ENCODE results near the gene XRCC3.

Gene XRCC3

DNA sequence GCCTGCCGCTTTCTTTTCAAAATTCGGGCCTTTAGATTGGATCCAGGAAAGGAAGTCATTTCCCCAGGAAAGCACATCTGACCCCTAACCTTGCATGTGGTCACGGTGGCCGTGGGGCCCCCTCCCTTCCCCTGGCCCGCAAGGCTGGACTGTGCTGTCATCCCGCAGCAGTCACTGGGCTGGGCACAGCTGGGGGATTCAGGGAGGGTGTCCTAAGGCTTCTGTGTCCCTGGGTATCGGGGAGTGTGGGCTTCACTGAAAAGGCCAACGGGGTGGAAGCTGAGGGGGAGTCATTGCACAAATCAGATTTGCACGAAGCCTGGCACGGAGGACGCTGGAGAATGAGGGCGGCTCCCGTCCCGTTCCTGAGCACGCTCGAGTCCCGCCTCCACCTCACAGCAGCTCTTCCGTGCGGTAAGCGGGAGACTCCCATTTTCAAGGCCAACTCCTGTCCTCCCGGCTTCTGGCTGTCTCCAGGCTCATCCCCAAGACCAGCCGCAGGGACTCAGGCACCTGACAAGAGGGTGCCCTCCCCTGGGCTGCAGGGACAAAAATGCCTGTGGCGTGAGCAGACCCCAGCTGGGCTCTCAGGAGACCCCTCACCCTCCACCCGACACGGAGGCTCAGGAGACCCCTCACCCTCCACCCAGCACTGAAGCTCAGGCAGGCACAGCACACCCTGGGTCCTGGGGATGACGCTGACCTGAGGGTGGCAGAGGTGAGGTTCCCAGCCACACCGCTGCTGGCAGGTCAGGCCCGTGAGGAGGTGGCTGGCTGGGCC, 9.6 kb downstream of the XRCC3 start:
- no peak for DNase-seq

DNA sequence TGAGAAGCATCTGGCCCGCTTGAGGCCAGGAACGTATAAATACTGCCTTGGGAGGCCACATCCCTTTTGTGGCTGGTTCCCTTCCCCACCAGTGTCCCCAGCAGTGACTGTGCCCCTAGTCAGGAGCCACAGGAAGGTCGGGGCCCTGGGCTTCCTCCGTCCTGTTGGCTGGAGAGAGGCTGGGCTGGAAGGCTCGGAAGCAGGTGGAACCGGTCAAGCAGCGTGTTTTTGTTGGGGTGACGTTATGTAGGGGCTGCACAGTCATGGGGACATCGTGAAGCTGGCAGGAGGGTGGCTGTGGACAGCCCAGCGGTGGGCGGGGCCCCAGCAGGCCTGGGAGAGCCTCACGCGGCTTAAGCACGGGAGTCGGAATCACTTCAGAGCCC, 10.1 kb downstream of the XRCC3 start:
- no peak for DNase-seq

DNA sequence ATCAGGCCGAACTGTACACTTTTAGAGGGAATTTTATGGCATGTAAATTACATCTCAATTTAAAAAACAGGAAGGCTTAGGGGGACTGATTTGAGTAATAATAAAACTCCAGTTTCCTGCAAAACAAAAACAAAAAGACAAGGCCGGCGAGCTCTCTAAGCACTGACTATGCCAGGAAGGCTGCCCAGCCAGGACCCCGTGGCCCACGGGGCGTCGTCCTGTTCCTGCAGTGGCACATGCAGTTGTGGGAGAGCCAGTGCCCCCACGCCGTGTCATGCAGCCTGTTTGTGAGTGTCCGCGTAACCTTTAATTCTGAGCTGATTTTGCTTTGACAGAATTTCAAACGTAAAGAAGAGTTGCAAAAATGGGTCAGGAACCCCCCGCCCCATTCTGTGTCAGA, 10.5 kb downstream of the XRCC3 start:
- no peak for DNase-seq

DNA sequence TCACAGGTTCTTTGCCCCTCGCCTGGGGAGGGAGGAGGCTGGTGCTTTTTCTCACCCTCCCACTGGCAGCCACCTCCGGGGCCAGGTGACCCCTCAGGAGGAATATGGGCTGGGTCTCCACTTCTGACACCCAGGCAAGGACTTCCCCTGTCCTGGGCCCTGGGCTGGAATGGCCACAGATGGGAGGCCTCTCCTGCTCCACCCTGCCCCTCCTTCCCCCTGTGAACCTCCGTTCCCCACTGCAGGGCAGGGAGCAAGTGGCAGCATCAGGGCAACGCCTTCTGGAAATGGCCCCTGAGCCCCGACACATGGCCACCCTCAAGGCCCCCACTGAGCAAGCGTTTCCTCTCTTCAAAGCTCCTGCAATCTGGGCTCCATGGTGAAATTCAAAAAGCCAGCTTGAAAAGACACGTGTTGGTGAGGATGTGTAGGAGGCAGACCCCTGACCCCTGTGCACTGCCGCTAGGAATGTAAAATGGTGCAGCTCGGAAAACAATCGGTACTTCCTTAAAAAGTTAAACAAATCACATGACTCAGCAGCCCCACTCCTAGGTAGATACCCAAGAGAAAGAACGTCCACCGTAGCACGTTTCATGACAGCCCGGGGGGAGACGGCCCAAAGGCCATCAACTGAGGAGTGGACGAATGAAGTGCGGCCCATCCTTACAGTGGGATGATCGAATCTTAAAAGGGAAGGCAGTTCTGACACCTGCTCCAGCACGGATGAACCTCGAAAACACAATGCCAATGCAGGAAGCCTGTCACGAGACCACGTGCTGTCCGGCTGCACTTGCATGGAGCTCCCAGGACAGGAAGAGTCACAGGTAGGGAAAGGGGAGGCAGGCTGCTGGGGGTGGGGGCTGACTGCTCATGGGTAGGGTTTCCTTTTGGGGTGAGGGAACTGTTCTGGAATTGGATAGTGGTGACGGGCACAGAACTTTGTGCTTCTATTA, 11.5 kb downstream of the XRCC3 start:
- no peak for DNase-seq

DNA sequence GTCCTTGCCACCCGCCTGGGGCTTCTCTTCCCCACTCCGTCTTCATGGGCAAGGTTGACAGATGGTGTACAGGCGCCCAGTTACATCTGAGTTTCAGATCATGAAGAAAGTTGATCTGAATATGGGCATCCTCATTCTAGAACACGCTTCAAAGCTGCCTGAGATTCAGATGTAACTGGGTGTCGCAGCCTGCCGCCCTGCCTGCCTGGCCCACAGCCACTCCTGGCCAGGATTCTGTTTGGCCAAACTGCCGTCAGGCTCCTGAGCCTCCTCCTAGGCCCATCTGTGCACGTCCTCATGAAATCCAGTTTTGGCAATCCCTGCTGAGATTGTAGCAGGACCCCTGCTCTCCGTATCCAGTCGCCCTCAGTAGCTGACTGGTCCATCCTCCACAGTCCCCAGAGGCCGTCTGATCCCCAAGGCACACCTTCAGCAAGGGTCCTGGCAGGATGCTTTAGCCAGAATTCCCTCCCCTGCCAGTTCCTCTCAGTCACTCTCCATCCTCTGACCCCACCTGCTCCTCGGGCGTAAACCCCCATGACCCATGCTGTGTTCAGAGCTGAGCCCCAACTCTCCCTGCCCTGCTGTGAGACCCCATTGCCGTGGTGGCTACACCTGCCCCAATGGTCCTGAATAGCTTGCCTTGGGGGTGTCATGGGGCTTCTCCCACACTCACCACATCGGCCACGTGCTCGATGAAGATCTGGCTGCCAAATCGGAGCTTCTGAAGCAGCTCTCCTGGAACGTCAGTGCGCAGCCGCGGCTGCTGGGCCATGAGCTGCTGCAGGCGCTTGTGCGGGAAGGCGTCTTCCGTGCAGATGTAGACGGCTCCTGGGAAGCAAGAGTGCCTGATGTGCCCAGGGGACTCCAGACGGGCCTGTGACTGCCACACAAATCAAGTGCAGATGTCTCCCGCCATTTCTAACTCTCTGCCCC, 12.5 kb downstream of the XRCC3 start:
- no peak for DNase-seq

DNA sequence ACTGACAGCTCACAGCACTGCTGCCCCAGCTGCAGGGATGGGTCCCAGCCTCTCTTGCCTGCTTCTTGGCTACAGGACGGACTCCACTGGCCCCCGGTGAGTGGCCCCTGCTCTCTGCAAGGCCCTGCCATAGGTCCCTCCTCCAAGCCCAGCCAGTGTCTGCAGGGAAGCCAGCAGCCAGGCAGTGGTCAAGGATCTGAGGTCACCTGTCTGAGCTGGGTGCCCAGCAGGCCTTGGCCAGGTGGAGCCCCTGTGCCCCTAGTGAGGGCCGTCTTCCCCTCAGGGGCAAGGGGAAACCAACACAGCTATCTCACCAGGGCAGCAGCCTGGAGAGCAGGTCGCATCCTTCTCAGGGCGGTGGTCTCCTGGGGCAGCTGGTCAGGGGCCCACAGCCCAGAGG, 13.2 kb downstream of the XRCC3 start:
- DNase-seq: no peak

DNA sequence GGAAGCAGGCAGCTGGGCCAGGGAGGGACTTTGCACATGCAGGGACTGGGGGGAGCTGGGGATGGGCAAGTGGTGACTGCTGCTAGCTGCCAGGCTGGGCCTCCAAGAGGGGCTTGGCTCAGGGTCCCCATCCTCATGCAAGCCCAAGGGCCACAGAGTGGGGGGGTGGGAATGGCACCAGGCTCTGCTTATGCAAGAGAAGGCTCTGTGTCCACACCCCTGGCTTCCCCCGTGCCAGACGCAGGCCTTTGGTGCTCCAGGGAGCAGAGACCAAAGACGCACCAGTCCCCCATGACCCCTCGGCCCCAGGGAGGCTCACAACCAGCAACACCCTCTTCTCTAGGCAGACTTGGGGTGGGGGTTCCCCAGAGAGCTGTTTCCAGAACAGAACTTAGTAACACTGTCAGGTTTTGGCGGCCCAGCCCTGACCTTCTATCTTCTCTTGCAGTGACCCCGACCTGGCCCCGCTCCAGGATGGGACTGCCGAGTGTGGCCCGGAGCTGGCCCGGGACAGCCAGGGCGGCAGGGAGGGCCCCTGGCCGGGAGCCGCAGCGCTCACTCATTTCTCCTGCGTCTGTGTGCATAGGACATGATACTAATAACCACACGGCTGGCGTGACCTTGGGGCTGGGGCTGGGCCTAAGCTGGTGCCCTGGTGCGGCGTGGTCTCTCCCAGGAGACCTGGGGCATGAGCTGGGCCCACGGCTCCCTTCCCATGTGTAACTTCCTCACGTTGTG, 14.3 kb downstream of the XRCC3 start:
- no peak for DNase-seq

DNA sequence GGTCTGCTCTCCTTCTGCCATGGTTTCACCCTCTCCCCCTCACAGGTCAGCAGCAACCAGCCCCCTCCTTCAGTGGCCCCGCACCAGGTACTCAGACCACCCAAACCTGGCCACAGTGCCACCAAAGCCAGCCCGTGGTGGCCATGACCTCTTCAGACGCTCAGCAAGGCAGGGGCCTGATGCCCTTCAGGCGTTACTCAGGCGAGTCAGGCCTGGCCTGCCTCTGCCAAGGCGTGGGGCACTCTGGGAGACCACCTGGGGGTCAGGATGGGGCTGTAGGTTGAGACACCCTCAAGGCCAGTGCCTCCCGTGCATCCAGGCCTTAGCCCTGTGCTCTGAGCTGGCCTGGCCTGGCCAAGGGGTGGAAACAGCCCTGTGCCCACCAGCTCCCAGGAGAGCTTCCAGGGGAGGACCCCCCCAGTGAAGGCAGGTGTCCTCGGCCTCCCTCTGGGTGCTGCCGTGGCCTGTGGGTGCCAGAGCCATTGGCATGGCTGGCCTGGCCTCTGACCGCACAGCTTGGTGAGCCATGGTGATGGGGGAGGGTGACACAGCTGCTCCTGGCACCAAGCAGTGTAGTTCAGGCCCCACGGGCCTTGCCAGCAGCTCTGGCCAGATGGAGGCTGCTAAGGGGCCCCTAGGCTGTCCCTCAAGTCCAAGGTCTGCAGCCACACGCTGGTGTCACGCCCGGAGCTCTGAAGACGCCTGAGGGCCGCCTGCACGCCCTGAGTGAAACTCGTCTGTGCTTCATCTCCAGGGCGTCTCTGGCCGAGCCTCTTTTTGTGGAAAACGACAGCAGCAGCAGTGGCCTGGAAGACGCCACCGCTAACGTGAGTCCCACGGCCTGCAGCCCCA, 15.1 kb downstream of the XRCC3 start:
- no peak for DNase-seq

DNA sequence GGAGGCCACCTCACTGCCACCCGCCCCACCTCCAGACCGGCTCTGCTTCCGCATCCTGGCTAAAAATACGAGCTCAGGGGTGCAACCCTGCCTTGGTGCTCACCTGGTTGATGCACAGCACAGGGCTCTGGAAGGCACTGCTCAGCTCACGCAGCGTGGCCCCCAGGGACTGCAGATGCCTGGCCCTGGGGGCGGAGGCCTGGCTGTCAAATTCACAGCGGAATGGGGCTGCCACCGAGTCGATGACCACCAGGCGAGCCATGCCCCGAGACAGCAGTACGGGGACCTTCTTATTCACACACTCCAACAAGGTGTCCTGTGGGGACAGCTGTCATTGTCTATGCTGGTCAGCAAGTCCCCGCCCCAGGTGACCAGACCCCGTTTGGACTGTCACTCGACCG, 16.0 kb downstream of the XRCC3 start:
- DNase-seq: no peak

DNA sequence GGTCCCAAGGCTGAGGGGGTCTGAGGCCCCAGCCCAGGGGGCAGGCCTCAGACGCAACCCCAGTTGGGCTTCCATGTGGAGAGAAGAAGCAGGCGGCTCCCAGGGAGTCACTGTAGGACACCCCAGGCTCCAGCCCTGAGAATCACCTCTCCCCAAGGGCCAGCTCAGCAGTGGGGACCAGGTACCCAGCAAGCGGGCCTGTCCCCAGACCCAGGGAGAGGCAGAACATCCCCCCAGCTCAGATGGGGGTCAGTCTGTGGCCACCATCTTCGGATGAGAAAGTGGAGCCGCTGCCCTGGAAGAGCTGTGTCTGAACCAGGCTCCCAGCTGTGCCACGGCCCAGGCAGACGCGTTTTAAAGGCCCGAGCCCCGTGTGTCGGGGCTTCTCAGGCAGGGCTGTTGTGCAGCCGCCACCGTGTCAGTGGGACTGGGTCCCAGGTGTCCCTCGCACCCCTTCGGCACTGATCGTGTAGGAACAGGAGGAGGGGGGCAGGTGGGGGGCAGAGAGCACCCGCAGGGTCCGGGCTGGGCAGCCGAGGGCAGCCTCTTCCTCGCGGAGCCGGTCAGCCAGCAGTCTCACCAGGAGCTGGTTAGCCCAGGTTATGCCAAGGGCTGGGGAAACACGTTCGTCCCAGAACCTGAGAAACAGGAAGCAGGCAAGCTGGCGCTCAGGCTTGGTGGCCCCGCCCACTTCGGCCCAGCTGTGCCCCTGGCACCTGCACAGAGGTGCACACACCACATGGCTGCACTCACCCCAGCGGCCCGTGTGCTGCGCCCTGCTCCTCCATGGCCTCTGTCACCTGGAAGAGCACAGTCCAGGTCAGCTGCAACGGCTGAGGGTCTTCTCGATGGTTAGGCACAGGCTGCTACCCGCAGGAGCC, 16.6 kb downstream of the XRCC3 start:
- DNase-seq: no peak

DNA sequence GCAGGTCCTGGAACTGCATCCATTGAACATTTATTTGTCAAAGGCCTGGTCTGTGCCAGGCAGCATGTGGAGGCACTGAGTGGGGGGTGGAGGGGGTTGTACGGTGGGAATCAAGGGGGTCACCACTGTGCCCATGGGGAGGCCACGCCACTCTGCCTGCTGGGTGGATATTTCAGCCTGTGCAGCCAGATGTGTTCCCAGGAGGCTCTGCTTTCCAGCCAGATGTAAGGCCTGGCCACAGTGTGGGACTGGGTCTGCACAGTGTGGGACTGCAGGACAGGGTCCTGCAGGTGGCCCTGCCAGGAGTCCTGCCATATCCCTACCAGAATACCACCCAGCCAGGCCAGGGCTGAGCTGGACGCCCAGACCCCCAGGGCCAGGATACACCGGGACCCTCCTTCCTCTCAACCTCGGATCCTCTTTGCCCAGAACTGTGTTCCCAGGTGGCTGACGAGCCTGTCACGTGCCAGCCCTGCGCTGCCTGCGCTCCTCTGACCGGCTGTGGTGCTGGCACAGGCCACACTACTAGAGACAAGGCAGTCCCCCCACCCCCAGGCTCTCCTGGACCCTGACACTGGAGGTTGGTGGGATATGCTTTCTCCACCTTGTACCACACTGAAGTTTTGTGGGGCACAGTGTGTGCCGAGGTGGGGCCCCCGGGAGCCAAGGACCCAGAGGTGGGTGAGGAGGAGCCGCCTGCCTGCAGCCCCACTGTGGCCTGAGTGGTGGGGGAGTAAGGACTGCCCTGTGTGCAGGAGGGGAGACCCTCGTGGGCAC, 17.5 kb downstream of the XRCC3 start:
- no peak for DNase-seq

DNA sequence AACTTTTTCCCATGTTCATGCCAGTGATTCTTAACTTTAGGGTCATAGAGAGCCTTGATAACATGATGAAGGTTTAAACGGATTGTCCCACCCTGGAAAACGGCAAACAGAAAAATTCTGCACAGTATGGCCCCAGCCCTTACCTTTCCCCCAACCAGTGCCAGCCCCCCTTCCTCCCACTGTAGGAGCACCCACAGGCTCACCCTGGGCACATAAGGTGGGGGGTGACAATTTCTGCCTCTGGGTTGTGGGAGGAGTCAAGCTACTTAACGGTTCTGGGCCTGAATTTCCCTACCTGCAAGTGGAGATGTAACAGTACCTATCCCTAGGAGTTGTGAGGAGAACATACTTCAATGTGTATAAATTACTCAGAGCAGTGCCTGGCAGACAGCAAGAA, 18.0 kb downstream of the XRCC3 start:
- no peak for DNase-seq

DNA sequence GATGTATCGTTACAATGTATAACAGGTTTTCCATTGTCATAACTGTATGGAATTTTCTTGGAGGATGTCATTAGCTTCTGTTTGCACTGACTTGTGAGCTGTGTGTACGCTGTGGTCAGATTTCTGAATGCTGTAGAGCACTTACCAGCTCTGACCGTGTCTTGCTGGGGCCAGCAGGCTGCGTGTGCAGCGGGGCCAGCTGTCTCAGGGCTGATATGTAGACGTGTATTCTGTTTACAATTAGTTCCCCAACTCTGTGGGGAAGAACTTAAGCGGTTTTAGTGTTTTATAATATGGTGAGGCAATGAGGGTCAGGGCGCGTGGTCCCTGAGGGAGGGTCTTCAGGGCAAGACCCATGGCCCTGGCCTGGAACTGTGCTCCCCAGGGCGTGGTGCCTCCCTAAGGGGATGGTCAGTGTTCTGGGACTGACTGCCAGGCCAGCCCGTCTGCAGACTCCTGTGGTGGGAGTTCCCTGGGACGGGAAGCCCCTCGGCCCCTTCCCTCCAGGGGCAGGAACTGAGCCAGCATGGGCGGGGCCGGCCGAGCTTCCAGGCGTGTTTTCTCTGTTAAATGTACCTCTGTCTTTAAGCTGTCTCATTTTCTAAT, 18.7 kb downstream of the XRCC3 start:
- DNase-seq: peak; percentile 36

DNA sequence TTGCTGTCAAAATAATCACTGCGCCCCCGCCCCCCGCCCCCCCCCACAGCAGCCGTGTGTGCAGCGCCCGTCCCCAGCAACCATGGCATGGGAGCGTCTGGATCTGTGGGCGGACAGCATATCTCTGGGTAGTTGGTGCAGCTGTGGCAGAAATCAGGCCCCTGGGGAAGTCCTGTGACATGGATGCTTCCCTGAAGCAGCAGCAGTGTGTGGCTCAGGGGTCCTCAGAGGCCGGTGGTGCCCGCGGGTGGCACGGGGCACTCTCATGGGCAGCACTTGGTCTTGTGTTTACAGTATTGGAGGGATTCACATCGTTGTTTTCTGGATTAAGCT, 19.2 kb downstream of the XRCC3 start:
- peak; percentile 26 for DNase-seq

DNA sequence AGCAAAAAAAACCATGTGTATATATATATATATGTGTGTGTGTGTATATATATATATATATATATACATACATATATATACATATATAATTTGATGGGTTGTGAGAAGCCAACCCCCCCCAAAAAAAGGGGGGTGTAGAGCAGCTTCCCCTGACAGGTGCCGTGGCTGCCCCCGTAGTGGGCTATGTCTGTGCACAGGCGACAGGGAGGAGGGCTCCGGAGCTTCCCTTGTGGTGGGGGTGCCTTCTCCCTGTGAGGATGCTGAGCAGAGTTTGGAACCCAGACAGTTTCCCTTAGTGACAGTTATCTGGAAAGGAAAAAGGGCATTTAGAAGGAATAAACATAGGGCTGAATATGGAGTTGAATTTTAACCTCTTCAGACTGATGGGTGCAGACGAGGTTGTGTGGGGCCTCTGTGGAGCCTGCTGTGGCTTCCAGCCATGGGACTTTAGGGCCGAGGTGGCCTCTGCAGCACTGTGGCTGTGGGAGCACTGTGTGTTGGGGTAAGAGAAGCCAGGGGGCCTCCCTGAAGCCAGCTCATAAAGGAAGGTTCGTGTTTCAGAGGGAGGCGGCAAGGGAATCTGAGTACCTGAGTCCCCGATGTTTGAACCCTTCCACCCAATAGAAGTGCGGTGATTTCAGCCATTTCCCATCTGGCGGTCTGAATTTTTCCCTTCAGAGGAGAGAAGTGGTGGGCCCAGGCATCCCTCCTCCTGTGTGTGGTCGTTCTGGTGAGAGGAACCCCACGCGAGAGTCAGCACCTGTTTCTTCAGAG, 19.8 kb downstream of the XRCC3 start:
- no peak for DNase-seq

DNA sequence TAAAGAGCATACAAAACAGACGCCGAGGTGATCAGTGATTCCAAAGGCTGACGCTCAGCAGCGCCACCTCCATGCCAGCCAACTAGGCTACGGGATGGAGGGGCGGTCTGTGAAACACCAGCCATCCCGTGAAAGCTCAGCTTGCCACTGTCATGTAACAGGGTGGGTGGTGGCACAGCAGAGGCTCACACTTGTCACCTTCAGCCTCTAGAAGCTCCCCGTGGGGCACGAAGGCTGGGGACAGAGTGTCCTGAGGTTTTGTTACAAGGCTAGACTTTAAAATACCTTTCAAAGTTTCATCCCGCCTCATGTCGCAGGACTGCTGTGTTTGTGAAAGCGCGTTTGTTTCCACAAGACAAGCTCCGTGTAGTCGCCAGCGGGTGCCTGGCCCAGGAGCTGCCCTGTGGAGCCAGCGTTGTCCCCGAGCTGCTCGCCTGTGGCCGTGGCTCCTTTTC, 20.7 kb downstream of the XRCC3 start:
- no peak for DNase-seq

DNA sequence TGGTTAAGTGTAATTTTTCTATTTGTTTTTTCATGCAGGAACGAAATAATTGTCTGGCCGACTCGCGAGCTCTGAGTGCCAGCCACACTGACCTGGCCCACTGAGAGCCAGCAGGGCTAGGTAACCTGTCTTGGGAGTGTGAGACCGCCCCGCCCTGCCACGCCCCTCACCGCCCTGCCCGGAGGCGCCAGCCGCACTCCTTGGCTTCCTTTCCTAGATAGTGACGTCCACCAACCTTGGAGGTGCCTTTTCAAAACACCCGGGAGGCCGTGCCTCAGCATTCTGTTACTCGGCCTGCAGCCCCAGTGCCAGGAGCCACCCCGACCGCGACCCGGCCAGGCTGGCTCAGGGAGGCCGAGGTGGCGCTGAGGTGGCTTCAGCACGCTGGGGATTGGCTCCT, 21.7 kb downstream of the XRCC3 start:
- no peak for DNase-seq

DNA sequence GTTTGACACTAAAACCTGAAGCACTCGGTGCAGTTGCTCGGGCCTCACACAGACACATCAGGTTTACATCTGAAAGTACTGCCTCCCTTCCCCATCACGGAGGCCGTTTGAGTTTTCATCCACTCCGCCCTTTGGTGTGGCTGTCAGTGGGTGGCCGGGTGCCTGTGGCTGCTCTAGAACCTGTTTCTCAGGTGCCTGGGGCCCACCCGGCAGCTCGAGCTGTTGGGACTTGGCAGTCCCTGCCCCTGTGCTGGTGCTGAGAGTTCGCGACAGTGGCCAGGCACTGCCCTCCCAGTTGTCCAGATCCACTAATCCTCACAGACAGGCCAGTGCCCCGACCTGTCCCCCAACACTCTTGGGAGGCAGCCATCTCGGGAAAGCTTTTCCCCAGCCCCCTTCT, 22.4 kb downstream of the XRCC3 start:
- no peak for DNase-seq
